ENCODE results near the gene LRP4. TPM values are rescaled to one million over a fixed set of nuclear protein-coding genes. Genes with fewer than 3 reads are reported as not detected.
A peak's percentile ranks its signal among the peaks of the same experiment; 100 is the strongest.

LRP4 gene
- total RNA-seq, 1 donor from 2014 or later = 24.5 TPM

- H3K4me1 Mint-ChIP-seq = peaks cover 31% of the 10 kb centered on the region
- H3K36me3 Mint-ChIP-seq (ENCODE audit: low read depth) = no peaks in the 10 kb centered on the region
- no peak overlapping the region for H3K27ac Mint-ChIP-seq (ENCODE audit: unreplicated experiment)
These were observed 30.2 kb upstream of the LRP4 start for GRCh38 chr11:46948378-46949131.

DNA sequence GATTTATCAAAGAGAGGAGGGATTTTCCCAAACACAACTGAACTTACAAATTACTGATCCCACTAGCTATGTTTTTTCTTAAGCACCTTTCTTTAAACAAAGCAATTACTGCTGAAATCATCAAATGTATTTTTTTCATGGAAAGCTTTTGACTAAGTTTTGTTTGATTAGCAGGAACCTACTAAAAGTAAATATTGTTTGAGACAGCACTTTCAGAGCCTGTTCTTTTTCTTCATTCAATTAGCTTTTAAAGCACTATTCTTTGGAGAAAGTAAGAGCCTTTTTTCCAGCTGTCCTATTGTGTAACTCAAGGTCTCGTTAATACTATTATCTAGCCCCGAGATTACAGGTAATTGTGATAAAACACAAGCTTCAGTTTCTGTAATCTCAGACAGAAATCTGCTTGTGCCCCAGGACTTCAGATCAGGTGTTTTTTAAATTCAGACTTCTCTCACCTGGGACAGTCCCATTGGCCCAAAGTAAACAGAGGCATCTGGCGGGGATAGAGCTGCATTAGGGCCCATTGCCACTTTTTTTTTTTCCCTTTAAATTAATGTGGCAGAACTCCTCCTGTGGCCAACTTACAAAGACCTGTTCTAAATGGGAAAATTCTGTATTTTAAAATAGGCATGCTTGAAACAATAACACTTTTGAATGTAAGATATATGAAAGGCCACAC, 29.2 kb upstream of the LRP4 start:
- Mint-ChIP-seq H3K36me3 (ENCODE audit: low read depth) (no peaks in the 10 kb centered on the region), H3K4me3 (no peak overlapping the region), H3K27me3 (ENCODE audit: low read depth) (no peaks in the 10 kb centered on the region), H3K9me3 (no peaks in the 10 kb centered on the region), H3K27ac (ENCODE audit: unreplicated experiment) (no peak overlapping the region), H3K4me1 (peaks cover 26% of the 10 kb centered on the region)
- no peak for TF ChIP-seq CTCF (conservative IDR thresholded peaks at IDR 0.05)
- no peak for DNase-seq (ENCODE audit: low read depth, low spot score)

More at GRCh38 chr11:46948378-46949131, 30.2 kb upstream of the LRP4 start:
- H3K27me3 Mint-ChIP-seq (ENCODE audit: low read depth) = no peaks in the 10 kb centered on the region
- no peaks in the 10 kb centered on the region for H3K9me3 Mint-ChIP-seq
- H3K4me3 Mint-ChIP-seq = no peak overlapping the region
- TF ChIP-seq CTCF (conservative IDR thresholded peaks at IDR 0.05) = no peak
- no peak for DNase-seq (ENCODE audit: low read depth, low spot score)

- H3K27ac Mint-ChIP-seq (ENCODE audit: unreplicated experiment) = no peak overlapping the region
These were observed 26.2 kb upstream of the LRP4 start for GRCh38 chr11:46944356-46945075.

DNA sequence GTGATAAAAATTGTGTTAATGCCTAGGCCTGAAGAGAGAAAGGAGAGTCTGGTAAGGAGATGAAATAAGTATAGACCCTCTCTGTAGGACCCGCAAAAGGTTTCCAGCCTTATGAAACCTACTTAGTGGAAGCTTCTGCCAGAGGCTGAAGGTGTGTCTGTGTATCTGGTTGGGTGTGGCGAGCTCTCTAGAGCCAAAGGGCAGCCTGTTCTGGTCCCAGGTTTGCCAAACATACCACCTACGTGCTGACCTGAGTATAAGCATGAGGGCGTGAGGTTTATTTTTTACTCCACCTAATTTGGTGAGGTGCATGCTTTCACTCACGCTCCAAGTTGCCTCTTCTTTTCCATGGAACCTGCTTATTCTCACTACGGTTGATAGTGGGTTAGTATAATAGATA, 23.8 kb upstream of the LRP4 start:
- no peak for TF ChIP-seq CTCF (conservative IDR thresholded peaks at IDR 0.05)
- no peak overlapping the region for H3K27ac Mint-ChIP-seq (ENCODE audit: unreplicated experiment)
- H3K36me3 Mint-ChIP-seq (ENCODE audit: low read depth) = no peaks in the 10 kb centered on the region
- no peaks in the 10 kb centered on the region for H3K27me3 Mint-ChIP-seq (ENCODE audit: low read depth)
- H3K9me3 Mint-ChIP-seq = no peaks in the 10 kb centered on the region
- H3K4me3 Mint-ChIP-seq = no peak overlapping the region
- H3K4me1 Mint-ChIP-seq = peaks cover 11% of the 10 kb centered on the region
- no peak for DNase-seq (ENCODE audit: low read depth, low spot score)

More at GRCh38 chr11:46944356-46945075, 26.2 kb upstream of the LRP4 start:
- Mint-ChIP-seq H3K36me3 (ENCODE audit: low read depth) (no peaks in the 10 kb centered on the region), H3K4me3 (no peak overlapping the region), H3K4me1 (peaks cover 21% of the 10 kb centered on the region), H3K9me3 (no peaks in the 10 kb centered on the region), H3K27me3 (ENCODE audit: low read depth) (no peaks in the 10 kb centered on the region)
- DNase-seq (ENCODE audit: low read depth, low spot score) = no peak
- no peak for TF ChIP-seq CTCF (conservative IDR thresholded peaks at IDR 0.05)

DNA sequence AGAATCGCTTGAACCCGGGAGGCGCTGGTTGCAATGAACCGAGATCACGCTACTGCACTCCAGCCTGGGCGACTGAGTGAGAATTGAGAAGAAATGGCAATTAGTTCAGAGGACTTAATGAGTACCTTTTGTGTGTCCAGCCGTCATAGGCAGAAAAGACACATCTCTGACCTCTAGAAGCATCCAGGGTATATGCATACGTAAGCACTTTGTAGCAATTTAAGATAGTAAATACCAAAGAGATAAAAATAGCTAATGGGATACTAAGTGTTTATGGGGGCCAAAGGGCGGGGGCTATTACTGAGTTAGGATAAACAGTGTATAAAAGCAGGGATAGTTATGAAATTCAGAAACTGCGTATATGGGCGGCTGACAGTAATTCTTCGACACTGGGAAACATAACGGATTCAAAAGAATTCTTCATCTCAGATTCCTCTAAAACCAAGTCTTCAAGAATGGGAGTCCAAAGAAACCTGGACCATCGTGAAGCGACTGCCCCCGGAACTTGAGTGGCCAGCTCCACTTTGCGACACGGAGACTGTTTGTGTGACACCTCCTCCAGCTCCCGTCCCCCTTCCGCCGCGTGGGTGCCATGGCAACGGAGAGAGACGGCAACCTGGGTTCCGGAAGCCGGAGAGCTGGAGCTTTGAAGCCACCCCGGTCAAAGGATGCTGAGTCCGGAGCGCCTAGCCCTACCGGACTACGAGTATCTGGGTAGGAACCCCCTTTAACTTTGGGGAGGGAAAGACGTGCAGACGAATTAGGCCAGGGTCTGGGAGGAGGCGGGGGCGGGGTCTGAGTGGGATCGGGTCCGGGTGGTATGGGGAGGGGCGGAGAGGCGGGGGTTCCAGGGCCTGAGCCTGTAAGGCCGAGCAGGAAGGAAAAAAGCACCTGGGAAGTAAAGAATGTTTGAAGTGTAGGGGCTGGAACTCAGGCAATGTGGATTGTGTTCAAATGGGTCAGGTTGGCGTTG, 18.1 kb upstream of the LRP4 start, which contains the start of gene CSTPP1:
Gene CSTPP1 (plus strand): TSS at position 624 of the 973 bp plus-strand sequence. CDS start 45 bp downstream, at position 669.
- Mint-ChIP-seq H3K27ac (ENCODE audit: unreplicated experiment) (peak within 1 kb of the TSS; percentile 94), H3K4me3 (peak within 1 kb of the TSS; percentile 99), H3K9me3 (no peaks in the 10 kb centered on the region), H3K4me1 (peaks cover 22% of the 10 kb centered on the region), H3K27me3 (ENCODE audit: low read depth) (peaks cover 8% of the 10 kb centered on the region), H3K36me3 (ENCODE audit: low read depth) (no peaks in the 10 kb centered on the region)
- no peak for TF ChIP-seq CTCF (conservative IDR thresholded peaks at IDR 0.05)
- peak; percentile 94 for DNase-seq (ENCODE audit: low read depth, low spot score)
